ENCODE data around the gene MIPEP. TPM values are rescaled to one million over a fixed set of nuclear protein-coding genes. Genes with fewer than 3 reads are reported as not detected.

Gene MIPEP
- polyA plus RNA-seq, 2 of the 4 experiments (the other 2 are of a cell fraction): 21.6 to 32.8 TPM

DNA sequence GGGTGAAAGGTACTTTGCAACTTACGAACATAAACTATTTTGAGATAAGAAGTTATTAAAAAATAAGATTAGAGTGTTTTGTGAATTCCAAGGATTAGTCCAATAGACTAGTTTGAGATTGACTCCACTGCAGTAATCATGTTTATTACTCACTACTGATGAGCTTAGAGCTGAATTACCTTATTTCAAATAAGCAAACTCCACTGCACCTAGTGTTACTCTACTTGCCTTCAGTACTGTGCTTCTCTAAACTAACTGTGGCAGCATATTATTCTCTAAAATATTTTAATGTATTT lies 111.7 kb downstream of the MIPEP start:
- TF ChIP-seq, protein P1, sequence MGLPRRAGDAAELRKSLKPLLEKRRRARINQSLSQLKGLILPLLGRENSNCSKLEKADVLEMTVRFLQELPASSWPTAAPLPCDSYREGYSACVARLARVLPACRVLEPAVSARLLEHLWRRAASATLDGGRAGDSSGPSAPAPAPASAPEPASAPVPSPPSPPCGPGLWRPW (IDR thresholded peaks at IDR 0.05): no peak
- CTCF ChIA-PET: no interaction called here
- no peak overlapping the region for H3K27ac ChIP-seq
- H3K9me3 ChIP-seq: no peaks in the 10 kb centered on the region
- FAIRE-seq: no peak
- H3K4me3 ChIP-seq: no peak overlapping the region
- H3K4me1 ChIP-seq: 0 out of 3 replicates have a peak, but pooled peaks cover 8% of the 10 kb centered on the region
- ATAC-seq: no peak
- 91% methylated on average over 1 of the region's 1 CpG for WGBS (ENCODE audit: missing lambda C conversion rate)
- no peak overlapping the region for H3K4me2 ChIP-seq
- no peak for DNase-seq (ENCODE audit: low read depth in 1 of 2, low spot score in 1 of 2)
- POLR2A ChIA-PET: no interaction called here

GRCh38 chr13:23776698-23777574 lies 112.3 kb downstream of the MIPEP start:
- Histone ChIP-seq H3K27ac (no peak overlapping the region), H3K9me3 (no peaks in the 10 kb centered on the region), H3K4me3 (no peak overlapping the region), H3K4me1 (peaks cover 8% of the 10 kb centered on the region; the same call in 2 of the 3 replicates), H3K4me2 (no peak overlapping the region)
- TF ChIP-seq ZNF302 (CRISPR knock-in tag; IDR thresholded peaks at IDR 0.05) (no peak), POLR2AphosphoS2 (conservative IDR thresholded peaks at IDR 0.05; ENCODE audit: low read length) (no peak), TP53 (CRISPR knock-in tag; IDR thresholded peaks at IDR 0.05) (no peak), FOSB (CRISPR knock-in tag; IDR thresholded peaks at IDR 0.05) (no peak), HOXA7 (CRISPR knock-in tag; IDR thresholded peaks at IDR 0.05) (no peak), TFCP2L1 (CRISPR knock-in tag; IDR thresholded peaks at IDR 0.05) (no peak), EP300 (IDR thresholded peaks at IDR 0.05) (no peak), MYC (IDR thresholded peaks at IDR 0.05; ENCODE audit: borderline replicate concordance, low read length) (no peak), CHD2 (IDR thresholded peaks at IDR 0.05; ENCODE audit: low read length, partially characterized antibody) (no peak), EHMT2 (IDR thresholded peaks at IDR 0.05; ENCODE audit: low read depth) (no peak), RNF2 (IDR thresholded peaks at IDR 0.05; ENCODE audit: borderline replicate concordance, low read depth) (no peak), RARB (CRISPR knock-in tag; IDR thresholded peaks at IDR 0.05) (no peak), KDM1A (IDR thresholded peaks at IDR 0.05; ENCODE audit: low read depth) (no peak), RFX5 (IDR thresholded peaks at IDR 0.05) (no peak), ZFP36 (IDR thresholded peaks at IDR 0.05; ENCODE audit: borderline replicate concordance, partially characterized antibody) (no peak), RAD21 (conservative IDR thresholded peaks at IDR 0.05 in 1 of 2, IDR thresholded peaks at IDR 0.05 in 1 of 2) (no peak), SMC3 (IDR thresholded peaks at IDR 0.05) (no peak), CEBPB (IDR thresholded peaks at IDR 0.05) (no peak)
- TF ChIP-seq, protein P2, sequence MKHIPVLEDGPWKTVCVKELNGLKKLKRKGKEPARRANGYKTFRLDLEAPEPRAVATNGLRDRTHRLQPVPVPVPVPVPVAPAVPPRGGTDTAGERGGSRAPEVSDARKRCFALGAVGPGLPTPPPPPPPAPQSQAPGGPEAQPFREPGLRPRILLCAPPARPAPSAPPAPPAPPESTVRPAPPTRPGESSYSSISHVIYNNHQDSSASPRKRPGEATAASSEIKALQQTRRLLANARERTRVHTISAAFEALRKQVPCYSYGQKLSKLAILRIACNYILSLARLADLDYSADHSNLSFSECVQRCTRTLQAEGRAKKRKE (CRISPR knock-in tag; IDR thresholded peaks at IDR 0.05; ENCODE audit: low read depth): no peak
- TF ChIP-seq, protein P3, sequence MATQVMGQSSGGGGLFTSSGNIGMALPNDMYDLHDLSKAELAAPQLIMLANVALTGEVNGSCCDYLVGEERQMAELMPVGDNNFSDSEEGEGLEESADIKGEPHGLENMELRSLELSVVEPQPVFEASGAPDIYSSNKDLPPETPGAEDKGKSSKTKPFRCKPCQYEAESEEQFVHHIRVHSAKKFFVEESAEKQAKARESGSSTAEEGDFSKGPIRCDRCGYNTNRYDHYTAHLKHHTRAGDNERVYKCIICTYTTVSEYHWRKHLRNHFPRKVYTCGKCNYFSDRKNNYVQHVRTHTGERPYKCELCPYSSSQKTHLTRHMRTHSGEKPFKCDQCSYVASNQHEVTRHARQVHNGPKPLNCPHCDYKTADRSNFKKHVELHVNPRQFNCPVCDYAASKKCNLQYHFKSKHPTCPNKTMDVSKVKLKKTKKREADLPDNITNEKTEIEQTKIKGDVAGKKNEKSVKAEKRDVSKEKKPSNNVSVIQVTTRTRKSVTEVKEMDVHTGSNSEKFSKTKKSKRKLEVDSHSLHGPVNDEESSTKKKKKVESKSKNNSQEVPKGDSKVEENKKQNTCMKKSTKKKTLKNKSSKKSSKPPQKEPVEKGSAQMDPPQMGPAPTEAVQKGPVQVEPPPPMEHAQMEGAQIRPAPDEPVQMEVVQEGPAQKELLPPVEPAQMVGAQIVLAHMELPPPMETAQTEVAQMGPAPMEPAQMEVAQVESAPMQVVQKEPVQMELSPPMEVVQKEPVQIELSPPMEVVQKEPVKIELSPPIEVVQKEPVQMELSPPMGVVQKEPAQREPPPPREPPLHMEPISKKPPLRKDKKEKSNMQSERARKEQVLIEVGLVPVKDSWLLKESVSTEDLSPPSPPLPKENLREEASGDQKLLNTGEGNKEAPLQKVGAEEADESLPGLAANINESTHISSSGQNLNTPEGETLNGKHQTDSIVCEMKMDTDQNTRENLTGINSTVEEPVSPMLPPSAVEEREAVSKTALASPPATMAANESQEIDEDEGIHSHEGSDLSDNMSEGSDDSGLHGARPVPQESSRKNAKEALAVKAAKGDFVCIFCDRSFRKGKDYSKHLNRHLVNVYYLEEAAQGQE (IDR thresholded peaks at IDR 0.05): no peak
- ChIA-PET CTCF (no interaction called here), POLR2A (no interaction called here)
- WGBS (ENCODE audit: missing lambda C conversion rate): 87% methylated on average over 3 of the region's 3 CpGs
- DNase-seq (ENCODE audit: low read depth in 1 of 2, low spot score in 1 of 2) (no peak), ATAC-seq (no peak), FAIRE-seq (no peak)
